ENCODE measurements around the gene UQCC2.

Gene UQCC2

GRCh38 chr6:33729059-33729458 lies 17.6 kb upstream of the UQCC2 start:
- Histone ChIP-seq H3K27ac (replicated peaks) (no peak overlapping the region), H3K4me3 (replicated peaks; ENCODE audit: insufficient read depth, low read length) (no peak overlapping the region), H3K27me3 (ENCODE audit: insufficient read depth, poor library complexity, severe bottlenecking) (no peaks in the 10 kb centered on the region)
- TF ChIP-seq CTCF (IDR thresholded peaks at IDR 0.05; ENCODE audit: insufficient read depth, low read length), result no peak
- TF ChIP-seq POLR2AphosphoS5 (IDR thresholded peaks at IDR 0.05; ENCODE audit: low read depth), result no peak
- TF ChIP-seq REST (IDR thresholded peaks at IDR 0.05; ENCODE audit: insufficient replicate concordance, low read depth), result no peak
- no peak for TF ChIP-seq GABPA (IDR thresholded peaks at IDR 0.05; ENCODE audit: low read depth)
- no peak for TF ChIP-seq SPI1 (IDR thresholded peaks at IDR 0.05; ENCODE audit: borderline replicate concordance, low read depth)
- no peak for DNase-seq (ENCODE audit: low read depth in 1 of 2, low spot score in 1 of 2)

- H3K27me3 ChIP-seq (ENCODE audit: insufficient read depth, poor library complexity, severe bottlenecking), result peaks cover 1% of the 10 kb centered on the region
Observed at GRCh38 chr6:33728438-33728837, 16.9 kb upstream of the UQCC2 start.

GRCh38 chr6:33727932-33728331 lies 16.4 kb upstream of the UQCC2 start:
- Histone ChIP-seq H3K4me3 (replicated peaks; ENCODE audit: insufficient read depth, low read length) (no peak overlapping the region), H3K27ac (replicated peaks) (no peak overlapping the region), H3K27me3 (ENCODE audit: insufficient read depth, poor library complexity, severe bottlenecking) (peaks cover 3% of the 10 kb centered on the region)
- TF ChIP-seq SPI1 (IDR thresholded peaks at IDR 0.05; ENCODE audit: borderline replicate concordance, low read depth), result no peak
- DNase-seq (ENCODE audit: low read depth in 1 of 2, low spot score in 1 of 2), result no peak

More at GRCh38 chr6:33728438-33728837, 16.9 kb upstream of the UQCC2 start:
- Histone ChIP-seq H3K27ac (replicated peaks) (no peak overlapping the region), H3K4me3 (replicated peaks; ENCODE audit: insufficient read depth, low read length) (no peak overlapping the region)
- DNase-seq (ENCODE audit: low read depth in 1 of 2, low spot score in 1 of 2), result no peak
- TF ChIP-seq GABPA (IDR thresholded peaks at IDR 0.05; ENCODE audit: low read depth) (no peak), REST (IDR thresholded peaks at IDR 0.05; ENCODE audit: insufficient replicate concordance, low read depth) (no peak), CTCF (IDR thresholded peaks at IDR 0.05; ENCODE audit: insufficient read depth, low read length) (no peak), SPI1 (IDR thresholded peaks at IDR 0.05; ENCODE audit: borderline replicate concordance, low read depth) (no peak), POLR2AphosphoS5 (IDR thresholded peaks at IDR 0.05; ENCODE audit: low read depth) (no peak)

GRCh38 chr6:33727126-33727525 lies 15.6 kb upstream of the UQCC2 start:
- no peak for TF ChIP-seq SPI1 (IDR thresholded peaks at IDR 0.05; ENCODE audit: borderline replicate concordance, low read depth)
- TF ChIP-seq CTCF (IDR thresholded peaks at IDR 0.05; ENCODE audit: insufficient read depth, low read length), result no peak
- no peak for TF ChIP-seq REST (IDR thresholded peaks at IDR 0.05; ENCODE audit: insufficient replicate concordance, low read depth)
- no peak for TF ChIP-seq GABPA (IDR thresholded peaks at IDR 0.05; ENCODE audit: low read depth)
- no peak for TF ChIP-seq POLR2AphosphoS5 (IDR thresholded peaks at IDR 0.05; ENCODE audit: low read depth)
- H3K27me3 ChIP-seq (ENCODE audit: insufficient read depth, poor library complexity, severe bottlenecking), result peaks cover 3% of the 10 kb centered on the region
- no peak for DNase-seq (ENCODE audit: low read depth in 1 of 2, low spot score in 1 of 2)
- H3K27ac ChIP-seq (replicated peaks), result no peak overlapping the region
- no peak overlapping the region for H3K4me3 ChIP-seq (replicated peaks; ENCODE audit: insufficient read depth, low read length)

All from HL-60 (cell line).